ENCODE results near the gene TBCCD1. TPM values are rescaled to one million over a fixed set of nuclear protein-coding genes. Genes with fewer than 3 reads are reported as not detected.
A peak's percentile ranks its signal among the peaks of the same experiment; 100 is the strongest.

Gene TBCCD1
- total and polyA plus RNA-seq, 2 of the 8 experiments (the other 6 are each of a cell fraction or from before 2014, with no cell fraction given) = 11.3 to 13.9 TPM

GRCh38 chr3:186570096-186570940 lies 3.2 kb upstream of the TBCCD1 start, which contains the start of gene DNAJB11 (continued):
- no peak for TF ChIP-seq BCL11A (IDR thresholded peaks at IDR 0.05; ENCODE audit: low read depth in 2 of 2, low read length in 2 of 2)
- peak; percentile 87 for TF ChIP-seq TEAD4 (IDR thresholded peaks at IDR 0.05; ENCODE audit: low read depth, low read length)
- peak; percentile 54 for TF ChIP-seq E2F6 (IDR thresholded peaks at IDR 0.05)
- TF ChIP-seq CHD2 (IDR thresholded peaks at IDR 0.05; ENCODE audit: low read length) = peak; percentile 87
- no peak for TF ChIP-seq CHD7 (IDR thresholded peaks at IDR 0.05; ENCODE audit: insufficient replicate concordance, low read length)
- TF ChIP-seq BRCA1 (IDR thresholded peaks at IDR 0.05; ENCODE audit: low read depth, low read length) = peak; percentile 60; the same call in 1 of the 2 replicates
- TF ChIP-seq SUZ12 (IDR thresholded peaks at IDR 0.05; ENCODE audit: low read length) = no peak
- peak; percentile 95 for TF ChIP-seq SP1 (IDR thresholded peaks at IDR 0.05; ENCODE audit: low read depth, low read length)
